ENCODE results near the gene SELENBP1.
A peak's percentile ranks its signal among the peaks of the same experiment; 100 is the strongest.
"Not testable (repeated sequence)": the region's sequence is repeated elsewhere in the genome, so short reads cannot be mapped to it uniquely, and the experiment has no call there.

Gene SELENBP1

DNA sequence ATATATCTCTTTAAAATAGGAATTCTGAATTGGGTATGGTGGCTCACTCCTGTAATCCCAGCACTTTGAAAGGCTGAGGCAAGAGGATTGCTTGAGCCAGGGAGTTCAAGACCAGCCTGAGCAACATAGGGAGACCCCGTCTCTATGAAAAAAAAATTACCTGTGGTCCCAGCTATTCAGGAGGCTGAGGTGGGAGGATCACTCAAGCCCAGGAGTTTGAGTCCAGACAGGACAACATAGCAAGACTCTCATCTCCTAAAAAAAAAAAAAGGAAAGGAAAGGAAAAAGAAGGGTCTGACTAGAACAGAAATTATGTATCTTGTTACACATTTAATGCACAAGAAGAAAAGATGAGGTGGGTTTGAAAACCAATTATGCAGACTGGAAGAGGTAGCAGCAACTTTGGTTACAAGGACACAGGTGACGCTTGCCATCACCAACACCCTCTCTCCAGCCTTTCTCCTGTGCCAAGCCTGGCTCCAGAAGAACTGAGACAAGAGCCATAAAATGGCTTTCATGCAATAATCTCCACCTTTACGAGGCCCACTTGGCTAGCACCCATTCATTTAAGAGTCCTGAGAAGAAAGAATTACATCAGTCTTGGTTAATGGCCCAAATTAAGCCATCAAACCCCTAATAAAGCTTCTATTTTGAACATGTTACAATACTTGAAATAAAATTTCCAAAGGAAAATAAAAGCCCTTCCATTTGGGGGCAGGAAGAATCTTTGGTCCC lies 4.8 kb upstream of the SELENBP1 start:
- no peak for DNase-seq

DNA sequence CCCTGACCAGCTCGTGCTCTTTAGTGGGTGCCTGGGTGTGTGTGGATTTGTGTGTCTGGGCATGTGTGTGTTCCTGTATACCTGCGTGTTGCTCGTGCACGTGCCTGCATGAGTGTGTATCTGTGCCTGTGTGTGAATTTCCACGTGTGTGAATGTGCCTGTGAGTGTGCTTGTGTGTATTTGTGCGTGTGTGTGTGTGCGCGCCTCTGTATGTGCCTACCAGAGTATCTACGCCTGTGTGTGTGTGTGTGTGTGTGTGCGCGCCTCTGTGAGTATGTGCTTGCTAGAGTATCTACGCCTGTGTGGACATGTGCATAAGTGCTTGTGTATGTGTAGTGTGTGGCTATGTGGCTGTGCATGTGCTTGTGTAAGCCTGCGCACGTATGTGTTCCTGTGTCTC lies 691 bp upstream of the SELENBP1 start:
- DNase-seq: no peak

DNA sequence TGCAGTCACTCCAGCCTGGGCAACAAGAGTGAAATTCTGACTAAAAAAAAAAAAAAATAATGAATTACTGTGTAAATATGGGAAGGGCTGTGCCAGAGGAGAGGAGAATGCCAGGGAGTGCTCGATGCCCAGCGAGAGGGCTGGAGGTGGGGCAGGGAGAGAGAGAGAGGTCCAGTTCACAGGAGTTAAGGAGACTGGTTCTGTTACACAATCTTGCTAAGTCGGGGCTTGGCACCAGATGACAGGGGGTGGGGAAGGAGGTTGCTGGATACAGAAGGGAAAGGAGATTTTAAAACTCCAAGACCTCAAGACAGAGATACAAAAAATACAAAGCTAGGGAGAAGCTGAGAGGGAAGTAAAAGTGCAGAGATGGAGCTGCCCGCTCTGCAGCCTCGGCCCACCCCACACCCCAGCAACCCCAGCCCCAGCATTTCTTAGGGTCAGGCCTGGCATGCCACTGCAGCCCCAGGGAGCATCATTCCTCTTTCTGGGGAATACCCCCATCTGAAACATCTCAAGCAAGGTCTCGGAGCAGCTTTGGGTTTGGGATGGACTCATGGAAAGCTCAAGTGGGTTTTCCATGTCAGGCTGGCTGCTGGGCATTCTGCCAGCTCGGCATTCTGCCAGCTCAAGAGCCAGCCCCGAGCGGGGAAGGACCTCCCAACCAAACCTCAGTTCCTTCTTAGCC lies 991 bp downstream of the SELENBP1 start:
- DNase-seq: no peak

DNA sequence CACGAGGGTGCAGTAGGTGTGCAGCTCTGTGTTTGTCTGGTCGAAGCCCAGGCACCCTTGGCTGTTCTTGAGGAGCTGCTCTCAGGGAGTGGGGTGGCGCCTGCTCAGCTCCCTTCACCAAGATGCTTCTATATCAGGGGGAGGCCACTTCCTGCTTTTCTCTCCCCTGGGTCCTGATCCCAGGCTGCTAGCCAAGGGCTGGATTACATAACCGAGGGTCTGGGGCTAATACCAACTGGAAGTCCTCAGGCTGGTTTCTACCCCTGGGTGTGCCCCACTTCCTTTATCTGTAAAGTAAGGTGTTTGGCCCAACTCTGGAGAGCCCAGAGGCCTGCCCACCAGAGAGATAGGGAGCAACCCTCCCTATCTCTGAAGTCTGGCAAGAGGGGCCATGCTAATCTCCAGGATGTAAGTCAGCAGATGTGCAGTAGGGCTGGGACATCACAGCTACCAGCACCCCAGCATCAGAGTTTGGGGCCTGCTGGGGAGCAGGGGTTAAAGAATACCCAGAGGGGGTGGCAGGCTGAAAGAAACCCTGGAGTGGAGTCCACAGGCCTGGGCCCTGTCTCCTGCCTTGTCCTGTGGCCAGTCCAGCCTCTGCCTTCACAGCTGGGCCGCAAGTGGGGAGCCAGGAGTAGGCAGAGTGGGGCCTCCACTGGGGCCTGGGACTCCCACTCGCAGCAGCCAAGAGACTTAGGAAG lies 2.1 kb downstream of the SELENBP1 start:
- no peak for DNase-seq

DNA sequence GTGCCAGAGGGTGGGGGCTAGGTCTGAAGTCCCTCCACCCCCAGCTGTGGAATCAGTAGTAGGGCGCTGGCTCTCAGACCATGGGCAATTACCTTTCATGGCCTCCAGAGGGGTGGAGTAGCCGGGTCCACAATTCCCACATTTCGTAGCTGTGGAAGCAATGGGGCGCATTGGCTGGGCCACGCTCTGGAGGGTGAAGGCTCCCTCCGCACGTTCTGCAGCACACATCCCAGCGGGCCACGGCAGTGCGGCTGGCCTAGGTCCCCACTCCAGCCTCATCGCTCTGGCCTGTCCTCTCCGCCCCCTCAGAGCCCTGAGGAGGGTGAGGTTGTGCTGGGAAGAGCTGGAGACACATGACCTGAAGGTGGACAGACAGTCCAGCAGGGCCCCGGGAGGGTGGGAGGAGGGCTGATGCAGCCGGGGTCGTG lies 2.9 kb downstream of the SELENBP1 start:
- no peak for DNase-seq

DNA sequence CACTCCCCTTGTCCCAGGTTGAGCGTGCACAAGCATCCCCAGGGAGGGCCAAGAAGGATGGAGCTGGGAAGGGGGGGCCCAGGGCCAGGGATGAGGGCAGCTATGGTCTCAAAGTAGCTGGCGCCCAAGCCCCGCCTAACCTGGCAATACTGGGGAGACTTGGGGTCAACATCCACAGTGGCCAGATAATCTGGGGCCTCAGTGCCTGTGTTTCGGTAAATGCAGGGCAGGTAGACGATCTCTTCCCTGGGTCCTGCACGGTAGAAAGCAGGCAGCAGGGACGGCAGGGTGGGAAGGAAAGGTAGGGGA lies 3.2 kb downstream of the SELENBP1 start:
- no peak for DNase-seq

DNA sequence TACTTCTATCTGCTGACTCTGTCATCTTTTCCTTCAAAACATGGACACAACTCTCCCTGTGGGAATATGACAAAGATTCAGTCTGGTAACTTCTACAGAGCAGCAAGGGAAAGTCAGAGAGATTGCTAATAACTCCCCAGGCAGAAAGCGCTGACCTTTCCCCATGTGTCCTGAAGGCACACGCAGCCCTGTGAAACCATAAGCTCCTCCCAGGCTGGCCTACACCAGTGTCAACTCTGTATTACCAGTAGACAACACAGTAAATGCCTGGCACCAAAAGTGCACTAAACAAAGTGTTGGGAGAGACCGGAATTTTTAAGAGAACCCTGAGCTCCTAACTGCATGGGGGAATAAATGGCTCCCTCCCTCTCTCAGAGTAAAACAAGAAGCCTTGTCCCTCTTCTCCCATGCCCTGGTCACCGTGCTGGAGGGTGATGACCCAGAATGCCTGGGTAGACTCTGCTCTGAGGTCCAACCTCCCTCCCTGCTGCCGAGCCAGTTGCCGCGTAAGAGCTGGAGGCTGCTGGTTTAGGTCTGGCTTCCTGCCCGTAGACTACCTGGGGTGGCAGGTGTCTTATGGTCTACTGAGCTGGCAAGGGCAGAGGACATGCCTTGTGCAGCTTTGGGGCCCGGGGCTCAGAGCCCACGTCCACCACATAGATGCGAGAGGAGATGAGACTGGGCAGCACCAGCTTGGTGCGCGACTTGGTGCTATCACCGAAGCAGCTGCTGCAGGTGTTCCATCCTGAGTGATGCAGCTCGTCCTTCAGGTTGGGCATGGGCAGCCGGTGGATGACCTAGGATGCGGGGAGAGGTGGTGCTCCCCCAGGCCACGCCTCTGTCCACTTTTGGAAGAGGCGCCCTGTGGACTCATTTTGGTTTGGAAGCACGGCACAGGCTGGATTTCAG lies 3.9 kb downstream of the SELENBP1 start:
- DNase-seq: no peak

DNA sequence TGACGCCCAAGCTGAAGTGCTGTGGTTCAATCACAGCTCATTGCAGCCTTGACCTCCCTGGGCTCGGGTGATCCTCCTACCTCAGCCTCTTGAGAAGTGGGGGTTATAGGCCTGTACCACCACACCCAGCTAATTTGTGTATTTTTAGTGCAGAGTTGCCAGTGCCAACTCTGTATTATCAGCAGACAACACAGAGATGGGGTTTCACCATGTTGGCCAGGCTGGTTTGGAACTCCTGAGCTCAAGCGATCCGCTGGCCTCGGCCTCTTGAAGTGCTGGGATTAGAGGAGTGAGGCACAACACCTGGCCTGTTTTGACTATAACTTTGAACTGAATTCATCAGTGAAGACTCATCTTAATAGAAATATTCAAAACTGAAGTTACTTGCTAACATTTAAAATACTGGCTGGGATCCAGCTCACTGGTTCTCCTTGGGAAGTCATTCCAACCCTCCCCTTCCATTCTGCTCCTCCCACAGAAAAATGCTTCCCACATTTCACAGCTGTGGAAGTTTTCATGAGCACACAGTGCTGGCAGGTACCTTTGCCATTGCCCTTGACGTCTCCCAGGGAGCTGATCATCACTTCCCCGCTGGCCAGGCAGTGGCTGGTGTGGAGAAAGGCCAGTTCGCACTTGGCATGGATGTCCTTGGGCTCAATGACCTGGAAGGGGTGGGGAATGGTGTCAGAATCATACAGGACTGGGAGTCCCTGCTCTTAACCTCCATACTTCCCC lies 4.7 kb downstream of the SELENBP1 start:
- DNase-seq: no peak

DNA sequence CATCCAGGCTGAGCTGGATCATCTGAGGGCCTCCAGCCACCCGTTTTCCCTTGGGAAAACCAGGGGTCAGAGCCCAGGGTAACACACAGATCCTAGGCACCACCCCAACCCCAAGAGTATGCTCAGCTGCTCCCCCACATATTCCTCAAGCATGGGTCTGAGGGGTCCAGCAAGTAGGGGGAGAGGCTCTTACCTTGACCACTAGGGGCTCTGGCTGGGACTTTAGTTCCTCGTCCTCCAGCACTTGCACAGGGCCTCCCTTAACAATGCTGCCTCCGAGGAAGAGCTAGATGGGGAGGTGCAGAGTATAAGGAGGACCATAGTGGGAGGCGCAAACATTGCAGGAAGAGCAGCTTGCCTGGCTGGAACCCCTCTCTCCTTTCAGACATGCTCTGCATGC lies 7.5 kb downstream of the SELENBP1 start:
- no peak for DNase-seq

DNA sequence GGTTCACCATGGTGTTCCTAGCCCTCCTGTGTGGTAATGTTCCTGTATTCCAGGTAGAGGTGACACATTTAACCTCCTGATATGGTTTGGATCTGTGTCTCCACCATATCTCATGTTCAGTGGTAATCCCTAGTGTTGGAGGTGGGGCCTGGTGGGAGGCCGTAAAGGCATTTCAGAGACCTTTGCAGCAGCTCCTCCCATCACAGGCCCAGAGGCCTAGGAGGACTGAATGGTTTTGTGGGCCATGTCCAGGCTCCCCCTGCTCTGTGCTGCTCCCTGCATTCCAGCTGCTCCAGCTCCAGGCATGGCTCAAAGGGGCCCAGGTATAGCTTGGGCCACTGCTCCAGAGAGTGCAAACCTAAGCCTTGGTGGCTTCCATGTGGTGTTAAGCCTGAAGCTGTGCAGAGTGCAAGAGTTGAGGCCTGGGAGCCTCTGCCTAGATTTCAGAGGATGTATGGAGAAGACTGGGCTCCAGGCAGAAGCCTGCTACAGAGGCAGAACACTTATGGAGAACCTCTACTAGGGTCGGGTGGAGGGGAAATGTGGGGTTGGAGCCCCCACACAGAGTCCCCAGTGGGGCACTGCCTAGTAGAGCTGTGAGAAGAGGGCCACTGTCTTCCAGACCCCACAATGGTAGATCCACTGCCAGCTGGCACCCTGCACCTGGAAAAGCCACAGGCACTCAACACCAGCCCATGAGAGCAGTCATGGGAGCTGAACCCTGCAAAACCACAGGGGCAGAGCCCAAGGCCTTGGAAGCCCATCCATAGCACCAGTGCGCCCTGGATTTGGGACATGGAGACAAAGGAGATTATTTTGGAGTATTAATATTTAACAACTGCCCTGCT lies 10.0 kb downstream of the SELENBP1 start:
- DNase-seq: no peak

DNA sequence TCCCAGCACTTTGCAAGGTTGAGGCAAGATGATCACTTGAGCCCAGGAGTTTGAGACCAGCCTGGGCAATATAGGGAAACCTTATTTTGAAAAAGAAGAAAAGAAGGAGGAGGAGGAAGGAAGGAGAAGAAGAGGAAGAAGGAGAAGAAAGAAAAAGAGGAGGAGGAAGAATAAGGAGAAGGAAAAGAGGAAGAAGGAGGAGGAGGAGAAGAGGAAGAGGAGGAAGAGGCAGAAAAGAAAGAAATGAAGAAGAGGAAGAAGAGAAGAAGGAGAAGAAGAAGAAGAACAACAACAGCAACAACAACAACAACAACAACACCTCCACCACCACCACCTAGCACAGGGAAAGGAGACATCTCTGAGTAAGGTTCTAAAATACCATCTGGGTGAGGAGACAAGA lies 10.6 kb downstream of the SELENBP1 start:
- DNase-seq: no peak

DNA sequence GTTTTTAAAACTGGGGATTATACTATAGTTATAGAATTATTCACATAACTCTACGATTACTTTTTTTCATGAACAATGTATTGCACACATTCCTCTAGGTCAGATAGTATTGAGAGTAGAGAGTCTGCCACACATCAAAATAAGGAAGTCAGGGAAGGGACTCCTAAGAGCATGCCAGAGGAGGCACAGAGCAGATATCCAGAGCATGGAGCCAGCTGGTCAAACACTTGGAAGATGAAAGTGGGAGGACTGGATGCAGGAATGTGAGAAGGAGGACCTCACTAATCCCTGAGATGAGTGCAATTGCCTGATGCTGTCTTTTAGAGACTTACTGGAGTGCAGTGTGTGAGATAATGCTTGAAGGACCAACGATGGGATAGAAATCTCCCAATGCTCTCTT lies 15.8 kb downstream of the SELENBP1 start:
- DNase-seq: no peak

DNA sequence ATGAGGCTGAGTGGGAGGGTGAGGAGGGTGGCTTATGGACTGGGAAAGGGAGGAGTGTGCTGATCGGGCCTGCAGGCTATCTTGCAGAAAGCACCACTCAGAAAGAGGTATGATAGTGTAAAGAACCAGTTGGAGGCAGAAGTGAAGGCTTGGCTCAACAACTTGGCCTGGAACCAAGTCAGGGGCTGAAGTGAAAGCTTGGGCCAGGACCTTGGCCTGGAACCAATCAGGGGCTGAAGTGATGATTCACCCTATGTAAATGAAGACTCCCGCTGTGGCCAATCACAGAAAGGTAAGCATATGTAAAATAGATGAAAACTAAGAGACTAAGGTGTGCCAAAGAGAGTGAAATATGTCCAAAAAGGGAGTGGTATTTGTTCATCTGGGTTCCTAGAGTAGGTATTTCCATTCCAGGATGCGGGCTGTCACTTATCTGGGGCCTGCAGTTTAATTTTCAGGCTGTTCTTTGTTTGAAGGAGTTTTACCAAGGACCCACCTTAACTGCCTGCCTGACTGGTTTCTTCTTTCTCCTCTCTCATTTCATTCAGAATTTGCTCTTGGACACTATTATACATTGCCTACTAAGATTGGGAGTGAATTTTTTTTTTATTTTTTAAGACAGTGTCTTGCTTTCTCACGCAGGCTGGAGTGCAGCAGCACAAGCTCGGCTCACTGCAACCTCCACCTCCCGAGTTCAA lies 20.3 kb downstream of the SELENBP1 start:
- no peak for DNase-seq

DNA sequence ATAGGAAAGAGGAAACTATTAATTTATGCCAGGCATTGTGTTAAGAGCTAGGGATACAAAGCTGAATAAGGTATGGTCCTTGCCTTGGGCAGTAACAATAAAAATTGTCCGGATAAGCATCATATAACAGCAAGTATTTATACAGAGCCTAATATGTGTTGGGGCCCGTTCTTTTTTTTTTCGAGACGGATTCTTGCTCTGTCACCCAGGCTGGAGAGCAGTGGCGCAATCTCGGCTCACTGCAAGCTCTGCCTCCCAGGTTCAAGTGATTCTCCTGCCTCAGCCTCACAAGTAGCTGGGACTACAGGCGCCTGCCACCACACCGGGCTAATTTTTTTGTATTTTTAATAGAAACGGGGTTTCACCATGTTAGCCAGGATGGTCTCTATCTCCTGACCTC lies 22.2 kb downstream of the SELENBP1 start:
- DNase-seq: not testable (repeated sequence)

DNA sequence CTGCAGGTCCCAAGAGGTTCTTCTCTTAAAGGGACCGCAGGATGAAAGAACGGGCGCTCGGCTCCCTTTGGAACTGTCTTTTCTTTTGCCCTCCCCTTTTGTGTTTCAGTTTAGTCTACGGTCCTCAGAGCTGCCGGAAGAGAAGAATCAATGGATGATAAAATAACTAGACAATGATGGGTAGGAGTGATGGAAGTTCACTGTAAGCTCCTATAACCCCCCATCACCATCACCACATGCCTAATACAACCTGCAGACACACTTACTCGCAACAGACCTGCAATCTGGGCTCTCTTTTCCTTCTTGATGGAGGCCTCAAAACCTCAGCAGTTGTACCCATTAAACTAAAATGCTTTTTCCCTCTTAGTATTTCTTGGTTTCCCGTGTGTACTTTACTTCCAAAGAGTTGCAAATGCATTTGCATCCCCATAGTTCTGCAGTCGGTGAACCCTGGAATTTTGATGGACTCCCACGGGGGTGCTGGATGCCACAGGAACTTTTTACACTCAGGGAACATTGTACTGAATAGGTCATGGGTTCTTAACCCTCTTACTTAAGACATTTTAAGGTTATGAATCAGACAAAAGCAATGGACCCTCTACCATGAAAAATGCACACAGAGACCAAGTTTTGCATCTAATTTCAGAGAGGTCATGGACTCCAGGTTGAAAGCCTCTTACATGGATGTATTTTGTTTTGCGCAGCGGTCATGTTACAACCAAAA lies 24.8 kb downstream of the SELENBP1 start:
- DNase-seq: no peak

DNA sequence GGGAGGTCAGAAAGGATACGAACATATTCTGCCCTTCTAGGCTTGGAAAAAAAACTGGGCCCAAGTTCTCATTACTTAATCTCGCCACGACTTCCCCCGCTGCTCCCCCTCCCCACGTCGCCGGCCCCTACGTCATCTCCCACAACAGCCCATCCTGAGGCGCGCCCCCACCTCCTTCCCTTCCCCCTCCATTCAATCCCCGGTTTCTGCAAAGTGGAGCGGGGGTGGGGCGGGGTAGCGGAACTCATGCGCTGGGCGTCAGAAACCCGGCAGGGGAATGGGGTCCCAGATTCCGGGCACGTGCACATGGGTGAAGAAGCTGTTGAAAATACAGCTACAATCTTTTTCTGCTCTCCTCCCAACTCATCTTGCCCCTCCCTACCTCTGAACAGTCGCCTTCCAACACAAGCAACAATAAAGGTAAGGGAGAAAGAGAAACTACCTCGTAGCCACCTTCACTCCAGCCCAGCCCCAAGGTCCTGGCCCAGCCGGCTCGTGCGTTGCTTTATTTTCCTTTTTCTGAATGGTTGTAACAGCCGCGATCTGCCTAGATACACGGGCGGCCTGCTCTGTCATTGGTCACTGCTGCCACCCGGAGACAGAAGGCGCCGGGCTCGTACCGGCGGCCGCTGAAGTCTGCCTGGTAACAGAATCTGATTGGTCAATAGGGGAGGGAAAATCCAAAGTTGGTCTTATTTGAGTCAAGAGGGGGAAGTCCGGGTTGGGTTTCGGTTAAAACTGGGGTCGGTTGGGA lies 25.6 kb downstream of the SELENBP1 start, which contains the start of gene RFX5:
TSS of gene RFX5 (minus strand) at position 484 of the 754 bp plus-strand sequence. CDS start 932 bp downstream, outside the sequence.
- peak; percentile 94 for DNase-seq

DNA sequence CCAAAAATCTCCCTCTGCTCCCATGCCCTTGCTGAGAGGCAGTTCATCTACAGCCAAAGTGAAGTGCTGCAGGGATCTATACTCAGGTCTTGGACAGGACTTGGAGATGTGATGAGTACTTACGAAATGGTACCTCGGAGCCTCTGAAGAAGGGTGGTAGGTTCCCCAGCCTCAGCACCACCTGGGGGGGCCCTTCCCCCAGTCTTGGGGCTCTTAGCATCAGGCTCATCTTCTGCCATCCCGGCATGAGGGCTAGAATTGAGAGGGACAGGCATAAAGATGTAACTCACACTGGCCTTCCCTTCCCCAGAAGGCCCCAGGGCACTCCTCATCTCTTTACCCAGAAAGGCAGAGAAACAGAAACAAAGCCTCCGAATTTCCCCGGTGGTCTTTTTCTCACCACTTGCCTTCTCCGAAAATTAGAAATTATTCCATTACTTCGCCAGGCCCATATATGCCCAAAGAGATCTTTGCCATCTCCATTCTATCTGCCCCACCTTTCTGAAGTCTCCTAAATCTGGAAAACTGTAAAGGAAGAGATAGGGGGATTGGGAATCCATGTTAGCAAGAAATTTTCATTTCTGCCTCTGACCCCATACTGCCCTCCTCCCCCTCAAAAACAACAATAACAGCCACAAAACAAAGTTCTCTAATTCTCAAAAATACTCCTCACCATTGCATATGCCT lies 26.3 kb downstream of the SELENBP1 start:
- DNase-seq: no peak

DNA sequence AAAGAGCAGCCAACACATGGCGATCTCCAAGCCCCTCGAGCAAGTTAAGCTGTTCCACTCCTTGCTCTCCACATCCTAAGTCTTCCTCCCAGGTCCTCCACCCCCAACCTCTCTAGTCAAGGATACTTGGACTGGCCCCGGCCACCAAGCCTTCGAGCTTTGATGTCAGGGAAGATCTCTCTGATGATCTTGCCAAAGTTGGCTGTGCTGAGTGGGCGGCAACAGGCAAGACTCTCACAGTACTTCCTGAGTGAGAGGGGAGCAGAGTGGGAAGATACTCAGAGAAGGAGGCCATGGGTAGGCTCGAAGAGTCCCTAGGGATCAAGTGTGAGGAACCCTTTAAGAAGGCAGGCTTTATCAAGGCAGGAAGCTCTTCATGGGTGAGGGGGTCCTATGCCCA lies 28.2 kb downstream of the SELENBP1 start:
- no peak for DNase-seq

DNA sequence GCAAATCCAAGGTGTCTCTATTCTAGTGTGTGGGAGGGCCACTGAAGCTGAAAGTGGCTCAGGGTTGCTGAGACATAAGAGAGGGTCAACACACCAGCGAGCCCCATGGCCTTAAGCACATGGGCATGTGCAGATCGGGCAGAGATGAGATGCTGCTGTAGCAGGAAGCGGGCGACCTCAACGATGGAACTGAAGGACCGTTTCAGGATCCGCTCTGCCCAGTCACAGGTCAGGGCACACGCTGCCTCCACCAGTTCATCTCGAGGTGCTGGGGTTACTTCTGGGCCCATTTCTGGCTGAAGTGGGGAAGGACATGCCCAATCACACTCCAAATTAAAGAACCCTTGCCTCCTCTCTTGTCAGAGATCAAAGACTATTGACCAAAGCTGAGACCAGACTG lies 28.9 kb downstream of the SELENBP1 start:
- DNase-seq: no peak

All from stimulated activated CD4-positive, alpha-beta T cell treated with anti-CD3 and anti-CD28 coated beads, Interleukin-15, amount 100 ng/mL, for 24 hours (primary cell).